HG02973 (cell line): ENCODE results near the gene SLC10A3.

Source experiments
- ATAC-seq: cut with Tn5 transposase; IDR thresholded peaks from one replicate; pipeline ENCODE4 v1.9.1; 2021; ENCODE audit warnings: moderate library complexity; ENCODE audit not compliant: unreplicated experiment

SLC10A3 gene

GRCh38 chrX:154441984-154442707 is 48.3 kb downstream of the SLC10A3 start:
- no peak for ATAC-seq

DNA sequence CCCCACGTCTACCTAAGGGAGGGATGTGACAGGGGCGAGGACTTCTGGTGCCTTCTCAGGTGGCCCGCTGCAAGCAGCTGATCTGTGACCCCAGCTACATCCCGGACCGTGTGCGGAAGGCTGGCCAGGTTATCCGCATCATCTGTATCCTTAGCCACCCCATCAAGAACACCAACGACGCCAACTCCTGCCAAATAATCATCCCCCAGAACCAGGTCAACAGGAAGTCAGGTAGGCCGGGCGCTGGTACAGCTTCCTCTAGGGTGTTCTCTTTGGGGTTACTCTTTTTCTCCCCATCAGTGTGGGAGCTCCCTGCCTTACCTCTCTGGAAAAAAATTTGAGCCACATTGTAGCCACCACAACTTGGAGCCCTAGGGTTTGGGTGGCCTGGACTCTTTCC is 48.9 kb downstream of the SLC10A3 start:
- no peak for ATAC-seq

GRCh38 chrX:154440623-154441357 is 49.6 kb downstream of the SLC10A3 start:
- ATAC-seq, result no peak

DNA sequence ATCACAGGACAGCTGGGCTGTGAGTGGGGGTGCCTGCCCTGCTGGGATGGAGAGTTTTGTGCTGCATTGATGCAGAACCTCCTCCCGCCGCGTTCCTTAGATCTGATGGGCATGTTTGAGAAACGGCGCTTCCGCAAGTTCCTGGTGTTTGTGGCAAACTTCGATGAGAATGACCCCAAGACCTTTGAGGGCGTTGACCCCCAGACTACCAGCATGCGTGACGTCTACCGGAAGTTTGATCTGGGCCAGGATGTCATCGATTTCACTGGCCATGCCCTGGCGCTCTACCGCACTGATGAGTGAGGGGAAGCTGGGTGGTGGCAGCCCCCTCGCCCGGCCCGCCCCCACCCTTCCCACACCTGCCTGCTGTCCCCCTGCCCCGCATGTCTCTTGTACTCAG is 50.6 kb downstream of the SLC10A3 start:
- no peak for ATAC-seq

GRCh38 chrX:154437971-154438893 is 52.2 kb downstream of the SLC10A3 start:
- ATAC-seq, result no peak
